K562 (cell line): ENCODE measurements around the gene CFAP97D1. TPM values are rescaled to one million over a fixed set of nuclear protein-coding genes. Genes with fewer than 3 reads are reported as not detected.

Experiments
- BRCA1 ChIP-seq, 2 experiments: fragments of 450-650 bp in 1 of 2; sonication (generic) in 1 of 2; formaldehyde crosslinking in 1 of 2; IDR thresholded peaks; 2 replicates each; pipeline versions ENCODE4 v1.5.0 to v1.6.1; 2017 to 2020; ENCODE audit warnings: mild to moderate bottlenecking in 1 of 2, missing genetic modification reagents in 1 of 2
- CBX1 ChIP-seq: sonication (generic); IDR thresholded peaks from 2 replicates; pipeline ENCODE4 v1.6.1; 2016; ENCODE audit warnings: antibody characterized with exemption, low read depth, mild to moderate bottlenecking
- CHD4 ChIP-seq: fragments of 200-600 bp; sonication (generic); IDR thresholded peaks from 3 replicates; pipeline ENCODE4 v1.6.1; 2012; ENCODE audit warnings: low read depth, mild to moderate bottlenecking, mixed read lengths, low read length, inconsistent platforms; ENCODE audit not compliant: insufficient read depth, insufficient replicate concordance, poor library complexity, severe bottlenecking
- ERF ChIP-seq: fragments of 450-650 bp; formaldehyde crosslinking; IDR thresholded peaks from 2 replicates; pipeline ENCODE4 v1.4.0; 2020; ENCODE audit warnings: mild to moderate bottlenecking, mixed read lengths
- EZH2 ChIP-seq: IDR thresholded peaks from 2 replicates; pipeline ENCODE4 v1.6.1; 2012; ENCODE audit warnings: low read depth, mild to moderate bottlenecking, inconsistent platforms, low read length, borderline replicate concordance
- FUS ChIP-seq: fragments of 200-400 bp; formaldehyde crosslinking; optimal IDR thresholded peaks from 2 replicates; pipeline ENCODE3; 2017; ENCODE audit warnings: low read depth, low read length
- GABPB1 ChIP-seq: sonication (generic); formaldehyde crosslinking; IDR thresholded peaks from 2 replicates; pipeline ENCODE4 v1.8.0; 2022; ENCODE audit warnings: mild to moderate bottlenecking, missing genetic modification reagents
- HCFC1 ChIP-seq: IDR thresholded peaks from 2 replicates; pipeline ENCODE4 v1.6.1; 2012; ENCODE audit warnings: low read depth, low read length, improper control_type of control experiment
- HMGXB4 ChIP-seq: sonication (generic); formaldehyde crosslinking; IDR thresholded peaks from 2 replicates; pipeline ENCODE4 v1.8.1; 2023; ENCODE audit warnings: mild to moderate bottlenecking, missing genetic modification reagents
- IRF1 ChIP-seq: sonication (generic); formaldehyde crosslinking; IDR thresholded peaks from 2 replicates; pipeline ENCODE4 v1.8.0; 2022; ENCODE audit warnings: missing genetic modification reagents, mild to moderate bottlenecking, borderline replicate concordance
- MCM3 ChIP-seq: fragments of 450-650 bp; IDR thresholded peaks from 2 replicates; pipeline ENCODE4 v1.6.1; 2016
- MCM5 ChIP-seq: fragments of 450-650 bp; IDR thresholded peaks from 2 replicates; pipeline ENCODE4 v1.6.1; 2016; ENCODE audit warnings: low read depth
- PBX2 ChIP-seq, 2 experiments: IDR thresholded peaks in 1 of 2; conservative IDR thresholded peaks in 1 of 2; 2 replicates each; pipeline ENCODE4 v1.6.1; 2016; ENCODE audit warnings: low read depth in 2 of 2, mild to moderate bottlenecking in 1 of 2, missing compliant biosample characterization in 1 of 2, missing genetic modification characterization in 1 of 2, moderate library complexity in 1 of 2
- SNAPC5 ChIP-seq: fragments of 250-450 bp; sonication (Bioruptor Pico); IDR thresholded peaks from 2 replicates; pipeline ENCODE4 v1.8.0; 2021; ENCODE audit warnings: moderate library complexity, mild to moderate bottlenecking, inconsistent platforms
- THRA ChIP-seq: fragments of 450-650 bp; IDR thresholded peaks from 2 replicates; pipeline ENCODE4 v1.6.1; 2017; ENCODE audit warnings: mild to moderate bottlenecking, moderate library complexity
- WHSC1 ChIP-seq: IDR thresholded peaks from one replicate; pipeline ENCODE4 v1.6.1; 2012; ENCODE audit warnings: low read length, control low read depth, inconsistent platforms
- ZBTB7A ChIP-seq: IDR thresholded peaks from 2 replicates; pipeline ENCODE4 v1.6.1; 2011; ENCODE audit warnings: low read depth, mild to moderate bottlenecking, low read length, moderate library complexity, borderline replicate concordance; ENCODE audit not compliant: control insufficient read depth
- ZBTB9 ChIP-seq: fragments of 450-650 bp; formaldehyde crosslinking; IDR thresholded peaks from 2 replicates; pipeline ENCODE4 v1.4.0; 2020; ENCODE audit warnings: mild to moderate bottlenecking, moderate library complexity
- ZKSCAN1 ChIP-seq: fragments of 150-350 bp; IDR thresholded peaks from 2 replicates; pipeline ENCODE4 v1.6.1; 2016; ENCODE audit warnings: low read depth, low read length
- polyA plus RNA-seq, 8 experiments: library from polyadenylated mRNA; depleted of rRNA in 4 of 8; stranded (reverse) in 5 of 8; unstranded in 3 of 8; fragments of >200 nt; fragmentation: Nextera tagmentation in 2 of 8; fragmentation: Illumina TruSeq in 1 of 8; extraction: Ambion mirVana in 2 of 8; extraction: Trizol in 1 of 8; gene quantifications; 2 replicates each; pipeline versions ENCODE4 v1.2.1 to v1.2.3, GENCODE V29; 2011 to 2014; ENCODE audit warnings: inconsistent platforms in 1 of 8, missing spikeins in 1 of 8
- total RNA-seq, 7 experiments: library from RNA; depleted of rRNA in 6 of 7; stranded (reverse); fragments of >200 nt in 6 of 7; fragmentation: Illumina TruSeq in 2 of 7; extraction: Trizol in 2 of 7; gene quantifications; 2 replicates each; pipeline versions ENCODE4 v1.2.1 to v1.2.3, GENCODE V29; 2011 to 2021; ENCODE audit warnings: low replicate concordance in 1 of 7

CFAP97D1 gene
- total and polyA plus RNA-seq, 9 of the 15 experiments (the other 6 are each of a cell fraction or from before 2014, with no cell fraction given) = not detected

GRCh38 chr17:43778337-43779144 lies 1.7 kb upstream of the CFAP97D1 start, which contains the start of gene DUSP3 (continued):
- TF ChIP-seq ZBTB7A (peak; percentile 65), IRF1 (no peak), THRA (no peak), ZBTB9 (CRISPR knock-in tag) (no peak), FUS (no peak), CBX1 (peak; percentile 65; the same call in 1 of the 2 replicates), BRCA1 (IDR thresholded peaks at IDR 0.05) (no peak), BRCA1 (CRISPR knock-in tag; IDR thresholded peaks at IDR 0.05) (no peak), HMGXB4 (no peak), CHD4 (no peak), GABPB1 (no peak; the same call in 1 of the 2 replicates), MCM5 (no peak), SNAPC5 (CRISPR knock-in tag) (no peak), HCFC1 (peak; percentile 26; the same call in 1 of the 2 replicates), PBX2 (CRISPR knock-in tag; IDR thresholded peaks at IDR 0.05; ENCODE audit: low read depth) (no peak), PBX2 (tag; conservative IDR thresholded peaks at IDR 0.05; ENCODE audit: low read depth) (no peak), ZKSCAN1 (no peak), ERF (CRISPR knock-in tag) (no peak), EZH2 (no peak), MCM3 (no peak), WHSC1 (no peak)
